IMR-90 (cell line): ENCODE measurements around the gene PPP2R1B. TPM values are rescaled to one million over a fixed set of nuclear protein-coding genes. Genes with fewer than 3 reads are reported as not detected.

Experiments
- ATAC-seq: fragments of 200-7000 bp; cut with Tn5 transposase; 2 replicates; pipeline ENCODE4 v1.9.1; 2020; ENCODE audit warnings: low read depth, mild to moderate bottlenecking, moderate library complexity
- BruUV-seq: library from RNA; stranded (reverse); fragments of 400-500 nt; replicated peaks from 2 replicates; lab custom pipeline; 2021; lab: Mats Ljungman, UMichigan
- CTCF ChIA-PET: fragments of 300-600 bp; formaldehyde crosslinking; extraction: SDS; loops from one replicate; lab custom pipeline; 2021; ENCODE audit warnings: antibody characterized with exemption; lab: Yijun Ruan, JAX
- POLR2A ChIA-PET: fragments of 300-600 bp; sonication (Branson Sonifier 250); formaldehyde crosslinking; loops from one replicate; lab custom pipeline; 2022; ENCODE audit warnings: antibody characterized with exemption; ENCODE audit not compliant: unreplicated experiment; lab: Charles Lee
- DNase-seq: peaks from one replicate; pipeline ENCODE4 v3.0.0; 2013
- H2AFZ ChIP-seq: replicated peaks from 2 replicates; pipeline ENCODE3; 2013; ENCODE audit warnings: low read length, mild to moderate bottlenecking; ENCODE audit not compliant: poor library complexity
- H2AK5ac ChIP-seq: 2 replicates; pipeline ENCODE4 v1.6.1; 2013; ENCODE audit warnings: low read depth, low read length, inconsistent platforms
- H2AK9ac ChIP-seq: replicated peaks from 2 replicates; pipeline ENCODE3; 2013; ENCODE audit warnings: mild to moderate bottlenecking, low read depth, low read length, moderate library complexity; ENCODE audit not compliant: poor library complexity
- H2BK120ac ChIP-seq: 2 replicates; pipeline ENCODE4 v1.6.1; 2013; ENCODE audit warnings: low read depth, low read length, inconsistent platforms
- H2BK15ac ChIP-seq: 3 replicates; pipeline ENCODE4 v1.6.1; 2013; ENCODE audit warnings: low read depth, low read length, inconsistent platforms
- H2BK20ac ChIP-seq: 2 replicates; pipeline ENCODE4 v1.6.1; 2013; ENCODE audit warnings: low read depth, mild to moderate bottlenecking, inconsistent platforms, low read length, moderate library complexity
- H2BK5ac ChIP-seq: 2 replicates; pipeline ENCODE4 v1.6.1; 2013; ENCODE audit warnings: mild to moderate bottlenecking, low read depth, low read length, inconsistent platforms; ENCODE audit not compliant: poor library complexity, severe bottlenecking
- H3K14ac ChIP-seq: replicated peaks from 2 replicates; pipeline ENCODE4 v1.6.1; 2013; ENCODE audit warnings: low read depth, low read length, inconsistent platforms
- H3K18ac ChIP-seq: 2 replicates; pipeline ENCODE4 v1.6.1; 2013; ENCODE audit warnings: low read depth, low read length, control low read depth
- H3K23ac ChIP-seq: 2 replicates; pipeline ENCODE4 v1.6.1; 2013; ENCODE audit warnings: low read depth, low read length, inconsistent platforms
- H3K27ac ChIP-seq: 2 replicates; pipeline ENCODE4 v1.5.1; 2013; ENCODE audit warnings: mild to moderate bottlenecking, control low read depth, low read length; ENCODE audit not compliant: insufficient read depth
- H3K27me3 ChIP-seq: 2 replicates; pipeline ENCODE4 v1.6.1; 2013; ENCODE audit warnings: low read length; ENCODE audit not compliant: control insufficient read depth, insufficient read depth
- H3K36me3 ChIP-seq: 2 replicates; pipeline ENCODE4 v1.6.1; 2013; ENCODE audit warnings: low read length, mixed read lengths; ENCODE audit not compliant: control insufficient read depth, insufficient read depth
- H3K4ac ChIP-seq: 2 replicates; pipeline ENCODE4 v1.6.1; 2013; ENCODE audit warnings: low read depth, low read length, inconsistent platforms
- H3K4me1 ChIP-seq: 2 replicates; pipeline ENCODE4 v1.6.1; 2013; ENCODE audit warnings: low read length, mixed read lengths; ENCODE audit not compliant: control insufficient read depth, insufficient read depth
- H3K4me2 ChIP-seq: 2 replicates; pipeline ENCODE4 v1.6.1; 2013; ENCODE audit warnings: low read depth, mild to moderate bottlenecking, control low read depth, low read length, moderate library complexity
- H3K4me3 ChIP-seq: 2 replicates; pipeline ENCODE4 v1.5.1; 2013; ENCODE audit warnings: low read depth, mild to moderate bottlenecking, control low read depth, low read length, moderate library complexity; ENCODE audit not compliant: insufficient read depth
- H3K56ac ChIP-seq: 2 replicates; pipeline ENCODE4 v1.6.1; 2013; ENCODE audit warnings: low read length, inconsistent platforms; ENCODE audit not compliant: insufficient read depth; ENCODE audit errors: extremely low read depth
- H3K79me1 ChIP-seq, 2 experiments: 2 replicates each; pipeline ENCODE4 v1.6.1; 2013; ENCODE audit warnings: low read length in 2 of 2, inconsistent platforms in 1 of 2, low read depth in 1 of 2
- H3K9ac ChIP-seq: 2 replicates; pipeline ENCODE4 v1.6.1; 2013; ENCODE audit warnings: low read depth, low read length, control low read depth
- H3K9me1 ChIP-seq: 2 replicates; pipeline ENCODE4 v1.6.1; 2013; ENCODE audit warnings: low read length, inconsistent platforms; ENCODE audit not compliant: insufficient read depth
- H3K9me3 ChIP-seq: 2 replicates; pipeline ENCODE4 v1.6.1; 2013; ENCODE audit warnings: low read length; ENCODE audit not compliant: control insufficient read depth, insufficient read depth
- H4K20me1 ChIP-seq: 2 replicates; pipeline ENCODE4 v1.6.1; 2013; ENCODE audit warnings: low read length, inconsistent platforms; ENCODE audit not compliant: insufficient read depth
- H4K5ac ChIP-seq: 2 replicates; pipeline ENCODE4 v1.6.1; 2013; ENCODE audit warnings: mild to moderate bottlenecking, low read depth, low read length, control low read depth
- H4K8ac ChIP-seq, 2 experiments: 2 replicates each; pipeline ENCODE4 v1.6.1; 2013; ENCODE audit warnings: low read depth in 2 of 2, low read length in 2 of 2, control low read depth in 1 of 2, inconsistent platforms in 1 of 2
- H4K91ac ChIP-seq: 2 replicates; pipeline ENCODE4 v1.6.1; 2013; ENCODE audit warnings: low read depth, low read length, inconsistent platforms; ENCODE audit not compliant: insufficient read depth
- BHLHE40 ChIP-seq: fragments of 150-350 bp; IDR thresholded peaks from 2 replicates; pipeline ENCODE4 v1.6.1; 2016; ENCODE audit warnings: mild to moderate bottlenecking, low read depth, low read length
- CEBPB ChIP-seq: IDR thresholded peaks from 2 replicates; pipeline ENCODE4 v1.6.1; 2012; ENCODE audit warnings: low read depth, low read length, improper control_type of control experiment
- CHD1 ChIP-seq: IDR thresholded peaks from 2 replicates; pipeline ENCODE4 v1.6.1; 2012; ENCODE audit warnings: low read depth, low read length, improper control_type of control experiment
- CTCF ChIP-seq: conservative IDR thresholded peaks from 2 replicates; pipeline ENCODE4 v1.5.1; 2012; ENCODE audit warnings: mild to moderate bottlenecking, low read depth, low read length, improper control_type of control experiment
- FOS ChIP-seq: fragments of 150-350 bp; IDR thresholded peaks from 2 replicates; pipeline ENCODE4 v1.6.1; 2016; ENCODE audit warnings: low read depth, low read length
- MAFK ChIP-seq: IDR thresholded peaks from 2 replicates; pipeline ENCODE4 v1.6.1; 2012; ENCODE audit warnings: low read depth, low read length, improper control_type of control experiment
- MAZ ChIP-seq: IDR thresholded peaks from 2 replicates; pipeline ENCODE4 v1.6.1; 2012; ENCODE audit warnings: low read depth, mild to moderate bottlenecking, low read length, improper control_type of control experiment, moderate library complexity, borderline replicate concordance
- MXI1 ChIP-seq: IDR thresholded peaks from 2 replicates; pipeline ENCODE4 v1.6.1; 2012; ENCODE audit warnings: low read depth, mild to moderate bottlenecking, low read length, moderate library complexity, borderline replicate concordance
- NFE2L2 ChIP-seq: fragments of 150-350 bp; IDR thresholded peaks from 2 replicates; pipeline ENCODE4 v1.6.1; 2016; ENCODE audit warnings: low read depth, mild to moderate bottlenecking, low read length
- POLR2A ChIP-seq: IDR thresholded peaks from 2 replicates; pipeline ENCODE4 v1.6.1; 2012; ENCODE audit warnings: mild to moderate bottlenecking, low read depth, low read length
- RAD21 ChIP-seq: IDR thresholded peaks from 2 replicates; pipeline ENCODE4 v1.6.1; 2012; ENCODE audit warnings: low read length, improper control_type of control experiment
- RFX5 ChIP-seq: IDR thresholded peaks from 2 replicates; pipeline ENCODE4 v1.8.0; 2012; ENCODE audit warnings: low read depth, mild to moderate bottlenecking, low read length, moderate library complexity
- SMC3 ChIP-seq: fragments of 150-350 bp; IDR thresholded peaks from 2 replicates; pipeline ENCODE4 v1.6.1; 2016; ENCODE audit warnings: low read depth, mild to moderate bottlenecking, antibody characterized with exemption, low read length, moderate library complexity
- WGBS, 2 experiments: methylation state at CpG; one replicate each; pipeline versions ENCODE4 v1.1.5 to v1.1.7; 2013; ENCODE audit warnings: missing lambda C conversion rate in 2 of 2; ENCODE audit not compliant: insufficient read length in 1 of 2; ENCODE audit errors: extremely low coverage in 2 of 2; 5-methylcytosine and 5-hydroxymethylcytosine counted together
- dilution Hi-C: fragments of 300-500 bp; cut with HindIII; formaldehyde crosslinking; loops from one replicate; pipeline ENCODE4 v1.14.3; 2018; ENCODE audit warnings: low sequenced_read_pairs; ENCODE audit not compliant: unreplicated experiment
- in situ Hi-C: fragments of 300-500 bp; cut with MboI; formaldehyde crosslinking; loops from 3 replicates; pipeline ENCODE4 v1.14.3; 2019; ENCODE audit warnings: low sequenced_read_pairs, inconsistent platforms, mixed read lengths
- intact Hi-C: fragments of 100-400 bp; cut with micrococcal nuclease; formaldehyde crosslinking; loops from 2 replicates; pipeline ENCODE4 v1.10.0; 2022
- polyA plus RNA-seq, 3 experiments: library from polyadenylated mRNA; depleted of rRNA; stranded (reverse); fragments of >200 nt; gene quantifications; 2 replicates each; pipeline ENCODE4 v1.2.3, GENCODE V29; 2012; ENCODE audit warnings: low replicate concordance in 1 of 3
- total RNA-seq: library from RNA; depleted of rRNA; stranded (reverse); fragments of >200 nt; gene quantifications from 2 replicates; pipeline ENCODE4 v1.2.3, GENCODE V29; 2012
- TF ChIP-seq, protein P1 (sequence below): fragments of 150-350 bp; IDR thresholded peaks from 2 replicates; pipeline ENCODE4 v1.6.1; 2016; ENCODE audit warnings: low read depth, mild to moderate bottlenecking, low read length, moderate library complexity, borderline replicate concordance
- TF ChIP-seq, protein P2 (sequence below): fragments of 150-350 bp; IDR thresholded peaks from 2 replicates; pipeline ENCODE4 v1.6.1; 2017; ENCODE audit warnings: mild to moderate bottlenecking, antibody characterized with exemption, low read length, low read depth

PPP2R1B gene
- total and polyA plus RNA-seq, 2 of the 4 experiments (the other 2 are of a cell fraction) = 23.0 to 62.9 TPM

DNA sequence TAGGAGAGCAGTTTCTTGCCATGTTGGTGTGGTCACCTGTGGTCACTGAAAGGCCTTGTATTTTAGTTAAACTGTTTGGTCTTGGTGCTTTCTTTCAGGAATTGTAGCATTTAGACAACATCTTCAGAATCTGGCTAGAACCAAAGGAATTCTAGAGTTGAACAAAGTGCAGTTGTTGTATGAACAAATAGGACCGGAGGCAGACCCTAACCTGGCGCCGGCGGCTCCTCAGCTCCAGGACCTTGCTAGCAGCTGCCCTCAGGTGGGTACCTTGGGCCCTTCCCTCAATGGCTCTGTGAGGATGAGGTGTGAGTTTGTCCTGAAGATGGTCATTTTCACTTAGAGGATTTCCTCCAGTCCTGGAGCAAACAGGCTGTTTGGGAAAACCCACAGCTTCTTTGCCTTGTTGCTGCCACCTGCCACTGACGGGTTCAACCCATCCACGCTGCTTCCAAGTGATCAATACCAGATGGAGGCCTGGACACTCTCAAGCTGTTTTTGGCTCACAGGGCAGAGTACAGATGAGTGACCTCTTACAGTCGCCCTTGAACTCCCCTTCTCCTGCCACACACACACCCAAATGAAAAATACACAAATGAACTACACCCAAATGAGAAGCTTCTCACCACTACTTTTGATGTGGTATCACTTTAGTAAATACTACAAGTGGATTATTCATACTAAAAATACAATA lies 45.2 kb downstream of the PPP2R1B start:
- CTCF ChIA-PET = interaction anchor here (1.0 kb wide), 1 partner anchor 117 kb away, joined by 3 read pairs; no protein-coding TSS in a partner anchor
- H2AFZ ChIP-seq = no peak overlapping the region

More for the DNA sequence above, 45.2 kb downstream of the PPP2R1B start:
- in situ Hi-C loops (no loop called here), intact Hi-C loops (no loop called here), dilution Hi-C loops (no loop called here)
- Histone ChIP-seq H3K27me3 (no peaks in the 10 kb centered on the region), H4K5ac (no peak overlapping the region), H2BK15ac (0 out of 3 replicates have a peak overlapping the region, but pooled peaks have one; percentile 23), H3K79me1 (peaks cover 15 to 36% of the 10 kb centered on the region in 2 experiments; a peak in 3 of 4 replicates), H2BK5ac (no peak overlapping the region), H3K4me1 (peaks cover 13% of the 10 kb centered on the region), H3K27ac (no peak overlapping the region), H4K20me1 (no peaks in the 10 kb centered on the region), H3K9ac (no peak overlapping the region), H3K4me3 (no peak overlapping the region), H3K9me3 (no peaks in the 10 kb centered on the region), H3K14ac (no peak overlapping the region), H3K18ac (no peak overlapping the region), H2AK5ac (peak overlapping the region; percentile 28; the same call in 1 of the 2 replicates), H2BK120ac (peak overlapping the region; percentile 4; the same call in 1 of the 2 replicates), H2BK20ac (no peak overlapping the region), H3K36me3 (peaks cover 58% of the 10 kb centered on the region), H3K9me1 (peaks cover 14% of the 10 kb centered on the region), H3K4me2 (no peak overlapping the region), H4K8ac (no peak overlapping the region), H4K91ac (no peak overlapping the region), H3K56ac (no peak overlapping the region), H3K4ac (no peak overlapping the region), H2AK9ac (no peak overlapping the region), H3K23ac (no peak overlapping the region; the same call in 1 of the 2 replicates)
- TF ChIP-seq CHD1 = no peak
- TF ChIP-seq, protein P1, sequence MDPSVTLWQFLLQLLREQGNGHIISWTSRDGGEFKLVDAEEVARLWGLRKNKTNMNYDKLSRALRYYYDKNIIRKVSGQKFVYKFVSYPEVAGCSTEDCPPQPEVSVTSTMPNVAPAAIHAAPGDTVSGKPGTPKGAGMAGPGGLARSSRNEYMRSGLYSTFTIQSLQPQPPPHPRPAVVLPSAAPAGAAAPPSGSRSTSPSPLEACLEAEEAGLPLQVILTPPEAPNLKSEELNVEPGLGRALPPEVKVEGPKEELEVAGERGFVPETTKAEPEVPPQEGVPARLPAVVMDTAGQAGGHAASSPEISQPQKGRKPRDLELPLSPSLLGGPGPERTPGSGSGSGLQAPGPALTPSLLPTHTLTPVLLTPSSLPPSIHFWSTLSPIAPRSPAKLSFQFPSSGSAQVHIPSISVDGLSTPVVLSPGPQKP = no peak
- TF ChIP-seq POLR2A = no peak
- no peak for TF ChIP-seq CEBPB
- TF ChIP-seq SMC3 = no peak
- TF ChIP-seq RFX5 = no peak
- no peak for TF ChIP-seq NFE2L2
- TF ChIP-seq, protein P2, sequence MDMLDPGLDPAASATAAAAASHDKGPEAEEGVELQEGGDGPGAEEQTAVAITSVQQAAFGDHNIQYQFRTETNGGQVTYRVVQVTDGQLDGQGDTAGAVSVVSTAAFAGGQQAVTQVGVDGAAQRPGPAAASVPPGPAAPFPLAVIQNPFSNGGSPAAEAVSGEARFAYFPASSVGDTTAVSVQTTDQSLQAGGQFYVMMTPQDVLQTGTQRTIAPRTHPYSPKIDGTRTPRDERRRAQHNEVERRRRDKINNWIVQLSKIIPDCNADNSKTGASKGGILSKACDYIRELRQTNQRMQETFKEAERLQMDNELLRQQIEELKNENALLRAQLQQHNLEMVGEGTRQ = no peak
- TF ChIP-seq FOS = no peak
- no peak for TF ChIP-seq MXI1
- TF ChIP-seq CTCF = no peak
- no peak for TF ChIP-seq MAFK
- no peak for TF ChIP-seq RAD21
- no peak for TF ChIP-seq MAZ
- TF ChIP-seq BHLHE40 = no peak
- POLR2A ChIA-PET = no interaction called here
- DNase-seq (no peak), ATAC-seq (no peak)
- no TSS peak for BruUV-seq
- WGBS, 2 experiments = 90% methylated on average over 3 of the region's 7 CpGs; no CpG with 5 or more reads in 1 of the 2 experiments
